RWPE2 (cell line): ENCODE data around the gene RUVBL1.

Experiments used
- ATAC-seq: fragments of 200-7000 bp; cut with Tn5 transposase; 3 replicates; pipeline ENCODE4 v1.9.1; 2021; ENCODE audit warnings: low read depth
- DNase-seq: peaks from one replicate; pipeline ENCODE4 v3.0.0-alpha.2; 2020; ENCODE audit warnings: low spot score
- H3K27ac ChIP-seq: fragments of 450-650 bp; 2 replicates; pipeline ENCODE4 v1.5.1; 2017; ENCODE audit warnings: mild to moderate bottlenecking; ENCODE audit not compliant: poor library complexity, severe bottlenecking
- H3K27me3 ChIP-seq: fragments of 250-450 bp; sonication (Bioruptor Pico); 2 replicates; pipeline ENCODE4 v1.5.1; 2021; ENCODE audit warnings: mild to moderate bottlenecking, moderate library complexity; ENCODE audit not compliant: insufficient read depth, poor library complexity, severe bottlenecking
- H3K36me3 ChIP-seq: fragments of 250-450 bp; sonication (Bioruptor Pico); 2 replicates; pipeline ENCODE4 v1.5.1; 2020; ENCODE audit warnings: low read depth, mild to moderate bottlenecking, moderate library complexity
- H3K4me1 ChIP-seq: fragments of 250-450 bp; sonication (Bioruptor Pico); 2 replicates; pipeline ENCODE4 v1.5.1; 2021; ENCODE audit warnings: mild to moderate bottlenecking, moderate library complexity; ENCODE audit not compliant: insufficient read depth, poor library complexity, severe bottlenecking
- H3K4me3 ChIP-seq: fragments of 250-450 bp; sonication (Bioruptor Pico); 2 replicates; pipeline ENCODE4 v1.5.1; 2021; ENCODE audit warnings: mild to moderate bottlenecking, moderate library complexity; ENCODE audit not compliant: severe bottlenecking
- H3K9me3 ChIP-seq: fragments of 250-450 bp; sonication (Bioruptor Pico); 2 replicates; pipeline ENCODE4 v1.5.1; 2021; ENCODE audit warnings: mild to moderate bottlenecking, moderate library complexity; ENCODE audit not compliant: severe bottlenecking
- CTCF ChIP-seq: fragments of 450-650 bp; IDR thresholded peaks from one replicate; pipeline ENCODE4 v1.5.1; 2017; ENCODE audit warnings: mild to moderate bottlenecking, moderate library complexity; ENCODE audit not compliant: poor library complexity, severe bottlenecking

The RUVBL1 gene

GRCh38 chr3:128107834-128108233 is 15.8 kb downstream of the RUVBL1 start:
- DNase-seq, result no peak

GRCh38 chr3:128103136-128103676 is 20.4 kb downstream of the RUVBL1 start:
- Histone ChIP-seq H3K4me1 (no peaks in the 10 kb centered on the region), H3K27me3 (no peaks in the 10 kb centered on the region), H3K4me3 (no peak overlapping the region), H3K36me3 (peaks cover 86% of the 10 kb centered on the region), H3K27ac (no peak overlapping the region), H3K9me3 (no peaks in the 10 kb centered on the region)
- ATAC-seq, result no peak
- no peak for TF ChIP-seq CTCF
- no peak for DNase-seq

More at GRCh38 chr3:128107834-128108233, 15.8 kb downstream of the RUVBL1 start:
- Histone ChIP-seq H3K4me1 (peaks cover 8% of the 10 kb centered on the region), H3K27me3 (no peaks in the 10 kb centered on the region), H3K36me3 (peaks cover 88% of the 10 kb centered on the region), H3K9me3 (no peaks in the 10 kb centered on the region), H3K27ac (no peak overlapping the region), H3K4me3 (no peak overlapping the region)
- no peak for ATAC-seq
- no peak for TF ChIP-seq CTCF

- no peak for DNase-seq
These were observed 23.0 kb downstream of the RUVBL1 start for GRCh38 chr3:128100638-128101037.

GRCh38 chr3:128100161-128100560 is 23.5 kb downstream of the RUVBL1 start:
- Histone ChIP-seq H3K27me3 (no peaks in the 10 kb centered on the region), H3K4me1 (peaks cover 6% of the 10 kb centered on the region), H3K9me3 (no peaks in the 10 kb centered on the region), H3K27ac (no peak overlapping the region), H3K36me3 (peaks cover 89% of the 10 kb centered on the region), H3K4me3 (no peak overlapping the region)
- ATAC-seq, result no peak
- TF ChIP-seq CTCF, result no peak
- DNase-seq, result no peak

More at GRCh38 chr3:128100638-128101037, 23.0 kb downstream of the RUVBL1 start:
- peaks cover 85% of the 10 kb centered on the region for H3K36me3 ChIP-seq
- no peak overlapping the region for H3K4me3 ChIP-seq
- no peaks in the 10 kb centered on the region for H3K27me3 ChIP-seq
- no peak overlapping the region for H3K27ac ChIP-seq
- no peaks in the 10 kb centered on the region for H3K9me3 ChIP-seq
- TF ChIP-seq CTCF, result no peak
- peaks cover 2% of the 10 kb centered on the region for H3K4me1 ChIP-seq
- ATAC-seq, result no peak

- Histone ChIP-seq H3K27me3 (no peaks in the 10 kb centered on the region), H3K4me3 (no peak overlapping the region), H3K9me3 (no peaks in the 10 kb centered on the region), H3K36me3 (peaks cover 89% of the 10 kb centered on the region), H3K4me1 (peaks cover 12% of the 10 kb centered on the region), H3K27ac (no peak overlapping the region)
- TF ChIP-seq CTCF, result no peak
- DNase-seq (no peak), ATAC-seq (no peak)
These were observed 25.4 kb downstream of the RUVBL1 start for GRCh38 chr3:128098234-128098633.
